Diencephalon (tissue), 1 donor: ENCODE results near the gene ZNF443. TPM values are rescaled to one million over a fixed set of nuclear protein-coding genes. Genes with fewer than 3 reads are reported as not detected.

Source experiments
- total RNA-seq: library from RNA; depleted of rRNA; stranded (reverse); fragments of >200 nt; gene quantifications from one replicate; pipeline ENCODE4 v1.2.3, GENCODE V29; 2014

Gene ZNF443
- total RNA-seq: 12.5 TPM

DNA sequence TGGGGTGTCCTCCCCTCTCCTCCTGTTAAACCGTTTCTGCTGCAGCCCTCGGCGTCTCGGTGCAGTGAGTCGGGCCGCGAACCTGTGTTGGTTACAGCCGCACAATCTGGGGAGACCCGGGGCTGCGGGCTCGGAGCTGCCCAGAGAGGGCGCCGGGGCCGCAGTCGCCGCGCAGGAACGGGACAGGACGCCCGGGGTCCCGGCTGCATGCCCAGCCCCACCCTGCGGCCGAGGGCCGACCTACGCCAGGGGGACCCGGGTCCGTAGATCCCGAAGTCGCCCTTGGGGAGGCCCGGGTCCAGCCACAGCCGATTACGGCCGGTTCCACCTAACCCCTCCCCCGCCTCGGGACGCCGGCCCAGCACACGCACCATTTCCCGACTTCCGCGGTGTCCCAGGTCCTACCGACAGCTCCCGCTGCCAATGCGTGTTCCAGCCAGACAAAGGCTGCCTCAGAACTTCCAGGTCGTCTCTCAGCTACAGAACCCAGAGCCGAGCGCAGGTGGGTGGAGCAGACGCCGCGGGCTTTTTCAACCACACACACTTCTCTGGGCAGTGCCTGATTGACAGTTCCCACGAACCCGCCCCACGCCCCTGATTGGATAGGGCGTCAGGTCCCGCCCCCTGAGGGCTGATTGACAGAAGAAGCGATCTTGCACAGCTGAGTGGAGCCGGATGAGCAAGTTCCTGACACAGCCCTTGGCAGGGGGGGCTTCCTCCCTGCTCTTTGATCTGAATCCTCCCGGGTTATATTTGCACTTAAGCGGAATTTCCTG lies at the start of gene ZNF443:
Gene ZNF443 (minus strand): TSS at position 481 of the 776 bp plus-strand sequence. CDS start 107 bp downstream, at position 374.

DNA sequence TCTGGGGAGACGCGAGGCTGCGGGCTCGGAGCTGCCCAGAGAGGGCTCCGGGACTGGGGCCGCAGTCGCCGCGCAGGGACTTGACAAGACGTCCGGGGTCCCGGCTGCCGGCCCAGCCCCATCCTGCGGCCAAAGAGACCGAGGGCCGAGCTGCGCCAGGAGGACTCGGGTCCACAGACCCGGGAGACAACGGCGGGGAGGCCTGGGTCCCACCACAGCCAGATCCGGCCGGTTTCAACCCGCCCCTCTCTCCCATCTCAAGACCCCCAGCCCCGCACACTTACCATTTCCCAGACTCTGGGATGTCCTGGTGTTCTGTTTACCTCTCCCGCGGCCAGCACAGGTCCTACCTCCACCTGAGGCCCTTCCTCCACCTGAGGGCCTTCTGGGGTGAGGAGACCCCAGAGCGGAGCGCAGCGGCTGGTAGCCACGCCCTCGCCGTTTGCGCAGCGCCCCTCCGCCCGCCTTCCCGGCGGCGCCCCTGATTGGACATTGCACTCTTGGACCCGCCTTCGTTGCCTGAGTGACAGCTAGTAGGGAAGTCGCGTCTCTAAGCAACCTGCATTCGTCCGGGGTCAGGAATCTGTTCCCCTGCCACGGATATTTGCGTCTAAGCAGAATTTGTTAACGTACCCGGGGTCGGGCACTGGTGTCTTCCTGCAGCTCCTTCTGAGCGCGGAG lies 43.7 kb upstream of the ZNF443 start, which contains the start of gene ZNF709:
Gene ZNF709 (minus strand): TSS at position 446 of the 681 bp plus-strand sequence. CDS start 159 bp downstream, at position 287.

DNA sequence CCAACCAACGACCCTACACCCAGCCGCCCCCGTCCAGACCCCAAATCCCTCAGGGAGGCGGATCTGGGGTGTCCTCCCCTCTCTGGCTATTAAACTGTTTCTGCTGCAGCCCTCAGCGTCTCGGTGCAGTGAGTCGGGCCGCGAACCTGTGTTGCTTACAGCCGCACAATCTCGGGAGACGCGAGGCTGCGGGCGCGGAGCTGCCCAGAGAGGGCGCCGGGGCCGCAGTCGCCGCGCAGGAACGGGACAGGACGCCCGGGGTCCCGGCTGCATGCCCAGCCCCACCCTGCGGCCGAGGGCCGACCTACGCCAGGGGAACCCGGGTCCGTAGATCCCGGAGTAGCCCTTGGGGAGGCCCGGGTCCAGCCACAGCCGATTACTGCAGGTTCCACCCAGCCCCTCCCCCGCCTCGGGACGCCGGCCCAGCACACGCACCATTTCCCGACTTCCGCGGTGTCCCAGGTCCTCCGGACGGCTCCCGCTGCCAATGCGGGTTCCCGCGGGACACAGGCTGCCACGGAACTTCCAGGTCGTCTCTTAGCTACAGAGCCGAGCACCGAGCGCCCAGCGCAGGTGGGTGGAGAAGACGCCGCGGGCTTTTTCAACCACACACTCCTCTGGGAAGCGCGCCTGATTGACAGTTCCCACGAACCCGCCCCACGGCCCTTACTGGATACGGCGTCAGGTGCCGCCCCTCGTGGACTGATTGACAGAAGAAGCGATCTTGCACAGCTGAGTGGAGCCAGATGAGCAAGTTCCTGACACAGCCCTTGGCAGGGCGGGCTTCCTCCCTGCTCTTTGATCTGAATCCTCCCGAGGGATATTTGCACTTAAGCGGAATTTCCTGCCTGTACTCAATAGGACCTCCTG lies 40.0 kb downstream of the ZNF443 start, which contains the start of gene ZNF799:
Gene ZNF799 (minus strand): TSS at position 639 of the 870 bp plus-strand sequence. CDS start 201 bp downstream, at position 438.

Other genes with a start within 250 kb of the ZNF443 start
- gene ZNF44, start 146.1 kb downstream of the ZNF443 start, total RNA-seq: 18.0 TPM
- gene ZNF563, start 107.4 kb downstream of the ZNF443 start, total RNA-seq: 2.3 TPM
- 11.1 TPM for gene ZNF442, start 75.3 kb downstream of the ZNF443 start, total RNA-seq
- 6.5 TPM for gene ZNF799, start 39.8 kb downstream of the ZNF443 start, total RNA-seq
- 28.1 TPM for gene ZNF709, start 43.8 kb upstream of the ZNF443 start, total RNA-seq
- 29.1 TPM for gene ZNF564, start 110.5 kb upstream of the ZNF443 start, total RNA-seq
- gene ZNF490, start 169.8 kb upstream of the ZNF443 start, total RNA-seq: 12.0 TPM
- gene ZNF791, start 169.9 kb upstream of the ZNF443 start, total RNA-seq: 24.9 TPM
- 18.5 TPM for gene MAN2B1, start 225.7 kb upstream of the ZNF443 start, total RNA-seq
- gene WDR83, start 225.8 kb upstream of the ZNF443 start, total RNA-seq: 12.9 TPM
- 63.2 TPM for gene DHPS, start 240.9 kb upstream of the ZNF443 start, total RNA-seq
- not detected for gene GNG14, start 247.0 kb upstream of the ZNF443 start, total RNA-seq